Endothelial cell of umbilical vein (primary cell): ENCODE results near the gene COL13A1. TPM values are rescaled to one million over a fixed set of nuclear protein-coding genes. Genes with fewer than 3 reads are reported as not detected.

Experiments used
- BruUV-seq: library from RNA; stranded (reverse); fragments of 400-500 nt; replicated peaks from 2 replicates; lab custom pipeline; 2021; lab: Mats Ljungman, UMichigan
- CTCF ChIA-PET: fragments of 300-600, 350-600 bp; sonication (Branson Sonifier 250); formaldehyde crosslinking; loops from one replicate; lab custom pipeline; 2021; ENCODE audit warnings: antibody characterized with exemption, inconsistent platforms; lab: Charles Lee
- POLR2A ChIA-PET: fragments of 300-600, 350-600 bp; sonication (Branson Sonifier 250); formaldehyde crosslinking; loops from one replicate; lab custom pipeline; 2021; ENCODE audit warnings: antibody characterized with exemption, inconsistent platforms; lab: Charles Lee
- DNase-seq: peaks from one replicate; pipeline ENCODE4 v3.0.0-alpha.2; 2011; ENCODE audit warnings: low read depth, low spot score
- FAIRE-seq: peaks from 2 replicates; lab custom pipeline; 2011; peaks lifted over from hg19 to GRCh38; lab: Jason Lieb, UNC
- H2AFZ ChIP-seq: 2 replicates; pipeline ENCODE4 v1.6.0; 2012; ENCODE audit warnings: low read depth, low read length, control low read depth, inconsistent platforms
- H3K27ac ChIP-seq: 2 replicates; pipeline ENCODE4 v1.5.1; 2011; ENCODE audit warnings: low read depth, mild to moderate bottlenecking, control low read depth, low read length, moderate library complexity; ENCODE audit not compliant: insufficient read depth
- H3K27me3 ChIP-seq, 2 experiments: 2 replicates each; pipeline versions ENCODE4 v1.6.0 to v1.6.1; 2011; ENCODE audit warnings: low read length in 2 of 2, mixed read lengths in 1 of 2; ENCODE audit not compliant: control insufficient read depth in 2 of 2, insufficient read depth in 2 of 2
- H3K36me3 ChIP-seq, 2 experiments: 2 replicates in 1 of 2; 3 replicates in 1 of 2; pipeline ENCODE4 v1.5.1; 2011; ENCODE audit warnings: low read length in 2 of 2, mild to moderate bottlenecking in 1 of 2, moderate library complexity in 1 of 2; ENCODE audit not compliant: control insufficient read depth in 2 of 2, insufficient read depth in 2 of 2; ENCODE audit errors: extremely low read depth in 1 of 2
- H3K4me1 ChIP-seq: 3 replicates; pipeline ENCODE4 v1.5.1; 2011; ENCODE audit warnings: mild to moderate bottlenecking, low read length; ENCODE audit not compliant: control insufficient read depth, insufficient read depth; ENCODE audit errors: extremely low read depth
- H3K4me2 ChIP-seq: 2 replicates; pipeline ENCODE4 v1.6.1; 2011; ENCODE audit warnings: low read length, control low read depth, mixed read lengths; ENCODE audit not compliant: insufficient read depth
- H3K4me3 ChIP-seq, 3 experiments: fragments of 200-600 bp in 1 of 3; sonication (generic), shearing (Covaris generic) in 1 of 3; replicated peaks in 1 of 3; 2 replicates each; pipeline ENCODE4 v1.5.1; 2011 to 2016; ENCODE audit warnings: control low read depth in 3 of 3, low read length in 3 of 3, mild to moderate bottlenecking in 2 of 3, inconsistent platforms in 1 of 3, low read depth in 1 of 3, moderate library complexity in 1 of 3; ENCODE audit not compliant: insufficient read depth in 1 of 3
- H3K79me2 ChIP-seq: 2 replicates; pipeline ENCODE4 v1.6.0; 2012; ENCODE audit warnings: low read length, inconsistent platforms; ENCODE audit not compliant: control insufficient read depth, insufficient read depth
- H3K9ac ChIP-seq: replicated peaks from 2 replicates; pipeline ENCODE3; 2011; ENCODE audit warnings: low read length, control low read depth; ENCODE audit not compliant: insufficient read depth; ENCODE audit errors: extremely low read depth
- H3K9me1 ChIP-seq: replicated peaks from 3 replicates; pipeline ENCODE4 v1.6.0; 2011; ENCODE audit warnings: mild to moderate bottlenecking, low read length; ENCODE audit not compliant: control insufficient read depth, insufficient read depth; ENCODE audit errors: extremely low read depth
- H3K9me3 ChIP-seq: replicated peaks from 2 replicates; pipeline ENCODE4 v1.5.1; 2012; ENCODE audit warnings: low read length, inconsistent platforms; ENCODE audit not compliant: control insufficient read depth, insufficient read depth
- H4K20me1 ChIP-seq: replicated peaks from 2 replicates; pipeline ENCODE3; 2011; ENCODE audit warnings: mild to moderate bottlenecking, low read length; ENCODE audit not compliant: control insufficient read depth, insufficient read depth; ENCODE audit errors: extremely low read depth
- CTCF ChIP-seq, 2 donors: IDR thresholded peaks; 1 replicate in 1 of 2; 2 replicates in 1 of 2; pipeline ENCODE4 v1.5.1; 2011; ENCODE audit warnings: low read length in 2 of 2, mild to moderate bottlenecking in 2 of 2, moderate library complexity in 2 of 2, control low read depth in 1 of 2, inconsistent platforms in 1 of 2, low read depth in 1 of 2; ENCODE audit not compliant: insufficient read depth in 1 of 2; ENCODE audit errors: extremely low read depth in 1 of 2
- MYC ChIP-seq: IDR thresholded peaks from one replicate; pipeline ENCODE4 v1.6.1; 2011; ENCODE audit warnings: mild to moderate bottlenecking, low read depth, low read length
- POLR2A ChIP-seq: IDR thresholded peaks from 2 replicates; pipeline ENCODE4 v1.6.1; 2012; ENCODE audit warnings: low read depth, mild to moderate bottlenecking, control low read depth, low read length
- dilution Hi-C: fragments of 300-500 bp; cut with MboI; formaldehyde crosslinking; loops from one replicate; pipeline ENCODE4 v1.15.0; 2019; ENCODE audit warnings: low sequenced_read_pairs; ENCODE audit not compliant: extremely low pct_ligation_motif_present
- intact Hi-C: fragments of 100-400 bp; cut with micrococcal nuclease; formaldehyde crosslinking; loops from one replicate; pipeline ENCODE4 v1.10.0; 2022
- polyA plus RNA-seq, 4 experiments: library from polyadenylated mRNA; depleted of rRNA in 3 of 4; stranded (reverse) in 3 of 4; unstranded in 1 of 4; fragments of >200 nt; gene quantifications; 2 replicates each; pipeline versions ENCODE4 v1.2.1 to v1.2.3, GENCODE V29; 2011 to 2012; ENCODE audit warnings: missing spikeins in 1 of 4
- total RNA-seq: library from RNA; stranded (reverse); gene quantifications from 2 replicates; pipeline ENCODE4 v1.2.3, GENCODE V29; 2021

The COL13A1 gene
- total and polyA plus RNA-seq, 2 donors (not counting 3 experiments of a cell fraction or from before 2014, with no cell fraction given), result 21.4 to 47.5 TPM

GRCh38 chr10:69800665-69801064, 1.0 kb upstream of the COL13A1 start:
- peaks cover 38% of the 10 kb centered on the region for H3K79me2 ChIP-seq
- H3K27ac ChIP-seq, result no peak overlapping the region
- dilution Hi-C loops (no loop called here), intact Hi-C loops (loop anchor here (1.0 to 5.0 kb wide), 7 partner anchors 30 to 156 kb away; no protein-coding TSS in a partner anchor)
- no peaks in the 10 kb centered on the region for H3K9me1 ChIP-seq
- peaks cover 13 to 21% of the 10 kb centered on the region in 2 experiments for H3K27me3 ChIP-seq
- peaks cover 22% of the 10 kb centered on the region for H3K4me1 ChIP-seq
- H3K36me3 ChIP-seq, result no peaks in the 10 kb centered on the region
- no peak overlapping the region for H3K4me2 ChIP-seq
- no peaks in the 10 kb centered on the region for H3K9me3 ChIP-seq
- FAIRE-seq, result no peak
- no peak overlapping the region for H2AFZ ChIP-seq
- no peak for DNase-seq
- no peak overlapping the region for H3K9ac ChIP-seq
- CTCF ChIA-PET, result interaction anchor here (0.8 to 6.4 kb wide), 34 partner anchors 9 to 160 kb away, joined by 3 to 92 read pairs (median 6); no protein-coding TSS in a partner anchor
- no peak overlapping the region for H3K4me3 ChIP-seq
- TF ChIP-seq POLR2A (no peak), CTCF (IDR thresholded peaks at IDR 0.05; ENCODE audit: extremely low read depth in 1 of 2, insufficient read depth in 1 of 2, low read depth in 1 of 2, low read length in 2 of 2) (no peak), MYC (no peak)
- no peaks in the 10 kb centered on the region for H4K20me1 ChIP-seq
- POLR2A ChIA-PET, result no interaction called here
- no TSS peak for BruUV-seq

- Histone ChIP-seq H3K9me3 (no peaks in the 10 kb centered on the region), H3K79me2 (peaks cover 42% of the 10 kb centered on the region), H3K4me1 (peaks cover 22% of the 10 kb centered on the region), H4K20me1 (no peaks in the 10 kb centered on the region), H3K4me2 (peak overlapping the region; percentile 91), H3K9ac (peak overlapping the region; percentile 8), H3K27ac (no peak overlapping the region), H3K9me1 (no peaks in the 10 kb centered on the region), H3K4me3 (peak overlapping the region; percentile 42 to 91 (median 91)), H3K36me3 (no peaks in the 10 kb centered on the region), H3K27me3 (peaks cover 12 to 21% of the 10 kb centered on the region in 2 experiments), H2AFZ (peak overlapping the region; percentile 81)
- TF ChIP-seq CTCF (IDR thresholded peaks at IDR 0.05; ENCODE audit: extremely low read depth in 1 of 2, insufficient read depth in 1 of 2, low read depth in 1 of 2, low read length in 2 of 2) (peak; percentile 69 to 78), POLR2A (no peak)
- intact Hi-C loops (loop anchor here (1.0 to 5.0 kb wide), 5 partner anchors 29 to 113 kb away; no protein-coding TSS in a partner anchor), dilution Hi-C loops (no loop called here)
- FAIRE-seq (peak; percentile 83), DNase-seq (peak; percentile 70)
- no TSS peak for BruUV-seq
- POLR2A ChIA-PET, result no interaction called here
- CTCF ChIA-PET, result interaction anchor here (0.6 to 6.4 kb wide), 50 partner anchors 8 to 161 kb away, joined by 3 to 92 read pairs (median 5); no protein-coding TSS in a partner anchor
Measured at GRCh38 chr10:69801094-69801433, 642 bp upstream of the COL13A1 start.
